HCT116 (cell line): ENCODE measurements around the gene TK2.

Source experiments
- CTCF ChIP-seq, 3 experiments: fragments of 200-600 bp in 1 of 3; sonication (generic) in 1 of 3; IDR thresholded peaks in 2 of 3; conservative IDR thresholded peaks in 1 of 3; 2 replicates each; pipeline ENCODE4 v1.5.1; 2012 to 2017; ENCODE audit warnings: low read depth in 2 of 3, low read length in 2 of 3, antibody characterized with exemption in 1 of 3, borderline replicate concordance in 1 of 3, control low read depth in 1 of 3, mild to moderate bottlenecking in 1 of 3, mixed read lengths in 1 of 3, mixed run types in 1 of 3, moderate library complexity in 1 of 3; ENCODE audit not compliant: insufficient read depth in 1 of 3
- MAX ChIP-seq: IDR thresholded peaks from 2 replicates; pipeline ENCODE4 v1.6.1; 2012

GRCh38 chr16:66475232-66475631, 74.7 kb downstream of the TK2 start:
- no peak for TF ChIP-seq CTCF (IDR thresholded peaks at IDR 0.05 in 2 of 3, conservative IDR thresholded peaks at IDR 0.05 in 1 of 3; ENCODE audit: borderline replicate concordance in 1 of 3, insufficient read depth in 1 of 3, low read depth in 2 of 3, low read length in 2 of 3)
- TF ChIP-seq MAX: no peak
